Stimulated activated CD8-positive, alpha-beta memory T cell treated with anti-CD3 and anti-CD28 coated beads, Interleukin-12 subunit alpha, Interleukin-12 subunit beta, amount 100 ng/mL, for 24 hours (primary cell): ENCODE data around the gene SUMO3.

Experiments used
- DNase-seq: peaks from one replicate; pipeline ENCODE4 v3.0.0-alpha.2; 2020; ENCODE audit errors: extremely low read depth

SUMO3 gene

GRCh38 chr21:44829507-44830092 is 11.7 kb upstream of the SUMO3 start:
- DNase-seq = no peak

GRCh38 chr21:44828362-44829056 is 10.6 kb upstream of the SUMO3 start:
- no peak for DNase-seq

- DNase-seq = no peak
Measured at GRCh38 chr21:44823179-44823660, 5.4 kb upstream of the SUMO3 start.

- DNase-seq = no peak
Measured at GRCh38 chr21:44822484-44823178, 4.8 kb upstream of the SUMO3 start.

- DNase-seq = no peak
Measured at GRCh38 chr21:44820851-44821250, 3.0 kb upstream of the SUMO3 start.

- DNase-seq = no peak
Measured at GRCh38 chr21:44819283-44820243, 1.7 kb upstream of the SUMO3 start.

- no peak for DNase-seq
Measured at GRCh38 chr21:44818640-44819011, 764 bp upstream of the SUMO3 start.

GRCh38 chr21:44817506-44817880 is 369 bp downstream of the SUMO3 start:
- DNase-seq = peak; percentile 72

GRCh38 chr21:44816761-44817505 is 929 bp downstream of the SUMO3 start:
- no peak for DNase-seq

GRCh38 chr21:44815852-44816628 is 1.8 kb downstream of the SUMO3 start:
- no peak for DNase-seq

GRCh38 chr21:44815225-44815624 is 2.6 kb downstream of the SUMO3 start:
- DNase-seq = no peak

GRCh38 chr21:44814498-44815023 is 3.3 kb downstream of the SUMO3 start:
- no peak for DNase-seq

GRCh38 chr21:44813727-44814126 is 4.1 kb downstream of the SUMO3 start:
- no peak for DNase-seq

- no peak for DNase-seq
Measured at GRCh38 chr21:44813149-44813548, 4.7 kb downstream of the SUMO3 start.

- no peak for DNase-seq
Measured at GRCh38 chr21:44812640-44813039, 5.2 kb downstream of the SUMO3 start.

- no peak for DNase-seq
Measured at GRCh38 chr21:44810779-44811178, 7.1 kb downstream of the SUMO3 start.

- DNase-seq = no peak
Measured at GRCh38 chr21:44805859-44806258, 12.0 kb downstream of the SUMO3 start.

- DNase-seq = no peak
Measured at GRCh38 chr21:44805226-44805625, 12.6 kb downstream of the SUMO3 start.

- DNase-seq = no peak
Measured at GRCh38 chr21:44804762-44805161, 13.1 kb downstream of the SUMO3 start.

GRCh38 chr21:44803651-44804050 is 14.2 kb downstream of the SUMO3 start:
- no peak for DNase-seq
